H7 (cell line): ENCODE measurements around the gene DCAF4L1. TPM values are rescaled to one million over a fixed set of nuclear protein-coding genes. Genes with fewer than 3 reads are reported as not detected.

ENCODE experiments used
- DNase-seq: peaks from one replicate; pipeline ENCODE4 v3.0.0; 2012
- H3K27me3 ChIP-seq: 2 replicates; pipeline ENCODE4 v1.6.0; 2011; ENCODE audit warnings: mild to moderate bottlenecking, low read length; ENCODE audit not compliant: control insufficient read depth, insufficient read depth
- H3K36me3 ChIP-seq: replicated peaks from 2 replicates; pipeline ENCODE4 v1.5.1; 2011; ENCODE audit warnings: low read length; ENCODE audit not compliant: control insufficient read depth, insufficient read depth
- H3K4me3 ChIP-seq: 2 replicates; pipeline ENCODE4 v1.5.1; 2011; ENCODE audit warnings: low read depth, mild to moderate bottlenecking, control low read depth, low read length, moderate library complexity; ENCODE audit not compliant: insufficient read depth
- total RNA-seq: library from RNA; depleted of rRNA; stranded (reverse); fragments of >200 nt; shearing (Covaris generic); gene quantifications from 2 replicates; pipeline ENCODE4 v1.2.3, GENCODE V29; 2014; rRNA removed

DCAF4L1 gene
- total RNA-seq, 1 experiment from 2014 or later, result 0.14 TPM

DNA sequence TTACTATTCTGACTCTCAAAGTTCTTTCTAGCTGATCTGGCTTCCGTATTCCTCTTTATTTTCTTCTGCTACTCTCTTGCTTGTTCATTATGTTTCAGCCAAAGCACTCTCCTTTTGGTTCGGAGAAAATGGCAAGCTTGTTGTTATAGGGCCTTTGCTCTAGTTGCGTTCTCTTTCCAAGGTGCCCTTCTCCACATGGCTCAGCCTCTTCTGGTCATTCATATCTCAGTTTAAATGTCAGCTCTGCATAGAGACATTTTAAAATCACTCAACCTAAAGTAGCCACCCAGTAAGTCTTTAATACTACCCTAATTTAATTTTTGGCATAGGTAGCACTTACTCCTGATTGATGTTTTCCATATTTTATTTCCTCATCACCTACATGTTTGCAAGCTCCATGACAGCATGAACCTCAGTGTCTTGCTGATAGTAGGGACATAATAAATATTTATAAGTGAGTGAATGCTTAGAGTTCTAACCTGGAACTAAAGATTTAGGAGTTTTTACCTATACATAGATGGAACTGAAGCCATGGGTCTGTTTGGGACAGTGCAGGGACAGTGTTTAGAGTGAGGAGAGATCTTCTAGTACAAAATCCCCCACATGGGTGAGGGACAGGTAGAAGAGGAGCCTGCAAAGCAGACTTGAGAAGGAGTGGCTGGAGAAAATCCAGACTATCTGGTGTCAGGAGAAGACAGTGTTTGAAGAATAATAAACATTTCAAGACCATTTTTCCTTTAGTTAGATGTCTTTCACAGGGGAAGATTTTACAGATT lies 26.6 kb downstream of the DCAF4L1 start:
- no peaks in the 10 kb centered on the region for H3K27me3 ChIP-seq
- H3K36me3 ChIP-seq, result no peaks in the 10 kb centered on the region
- no peak for DNase-seq
- no peak overlapping the region for H3K4me3 ChIP-seq

DNA sequence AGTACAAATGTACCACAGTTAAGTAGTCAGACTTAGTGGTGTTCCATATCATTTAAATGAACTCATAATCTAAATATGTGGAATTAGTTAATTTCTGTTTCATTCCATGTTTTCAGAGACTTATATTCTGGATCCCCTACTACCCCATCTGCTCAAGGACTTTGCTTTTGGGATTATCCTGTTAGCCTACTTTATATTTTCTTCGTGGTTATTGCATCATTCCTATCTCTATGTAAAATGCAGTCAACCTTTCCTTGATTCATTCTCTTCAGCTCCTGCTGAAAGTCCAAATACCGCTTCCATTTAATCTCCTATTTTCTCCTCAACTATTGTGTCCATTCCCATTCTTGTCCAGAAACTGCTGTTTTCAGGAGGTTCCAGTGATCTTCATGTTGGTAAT lies 33.9 kb downstream of the DCAF4L1 start:
- Histone ChIP-seq H3K36me3 (peaks cover 1% of the 10 kb centered on the region; the same call in 1 of the 2 replicates), H3K27me3 (no peaks in the 10 kb centered on the region), H3K4me3 (no peak overlapping the region)
- no peak for DNase-seq

GRCh38 chr4:42018451-42018850 lies 36.9 kb downstream of the DCAF4L1 start:
- no peak for DNase-seq
- no peak overlapping the region for H3K4me3 ChIP-seq
- no peaks in the 10 kb centered on the region for H3K27me3 ChIP-seq
- H3K36me3 ChIP-seq, result peaks cover 4% of the 10 kb centered on the region; the same call in 1 of the 2 replicates

Other genes with a start within 250 kb of the DCAF4L1 start
- not detected in 2 replicates for gene PHOX2B, start 233.0 kb upstream of the DCAF4L1 start, total RNA-seq
- gene TMEM33, start 46.3 kb upstream of the DCAF4L1 start, total RNA-seq, result 42.7 and 61.7 TPM in 2 replicates
- 55.5 and 64.7 TPM in 2 replicates for gene SLC30A9, start 8.8 kb downstream of the DCAF4L1 start, total RNA-seq
- gene BEND4, start 170.9 kb downstream of the DCAF4L1 start, total RNA-seq, result 5.2 and 8.8 TPM in 2 replicates